ENCODE results near the gene FLNB. TPM values are rescaled to one million over a fixed set of nuclear protein-coding genes. Genes with fewer than 3 reads are reported as not detected.

FLNB gene
- total RNA-seq, 1 donor from 2014 or later = 30.0 TPM

DNA sequence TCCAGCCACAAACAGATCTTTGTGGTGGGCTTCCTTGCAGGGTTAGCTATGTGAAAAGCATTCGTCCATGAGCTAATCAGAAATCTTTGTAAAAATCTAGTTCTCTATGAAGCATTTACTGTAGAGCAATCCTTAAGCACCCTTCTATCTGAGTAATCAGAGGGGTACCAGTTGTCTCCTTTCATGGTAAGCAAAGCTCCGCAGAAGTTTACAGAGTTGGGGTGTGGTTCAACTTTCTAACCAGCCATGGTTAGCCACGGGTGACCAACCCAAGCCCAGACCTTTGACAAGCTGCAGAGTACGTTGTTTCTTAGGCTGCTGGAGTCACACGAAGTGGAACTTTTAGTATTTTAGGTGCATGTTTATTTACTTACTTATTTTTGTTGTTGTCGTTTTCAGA, 77.4 kb downstream of the FLNB start:
- ATAC-seq (ENCODE audit: poor library complexity) (no peak), DNase-seq (no peak)
- intact Hi-C loops (cut with DNase I) = no loop called here

DNA sequence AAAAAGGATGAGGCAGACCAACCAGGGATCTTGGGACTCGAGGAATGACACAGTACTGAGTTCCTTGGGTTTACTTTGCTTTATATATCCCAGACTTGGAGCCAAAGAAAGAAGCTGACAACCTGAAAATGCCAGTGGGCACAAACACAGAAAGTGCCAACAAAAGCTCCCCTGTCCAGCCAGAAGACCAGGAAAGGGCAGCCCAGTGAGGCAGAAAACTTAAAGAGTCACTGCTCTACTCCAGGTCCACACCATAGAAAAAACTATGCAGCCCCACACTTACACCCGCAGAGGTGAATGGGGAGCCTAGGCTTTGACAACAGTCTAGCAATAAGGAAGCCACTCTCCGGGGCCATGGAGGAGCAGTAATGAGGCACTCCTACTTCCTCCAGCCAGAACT, 80.3 kb downstream of the FLNB start:
- ATAC-seq (ENCODE audit: poor library complexity) = no peak
- DNase-seq = no peak
- intact Hi-C loops (cut with DNase I) = no loop called here

DNA sequence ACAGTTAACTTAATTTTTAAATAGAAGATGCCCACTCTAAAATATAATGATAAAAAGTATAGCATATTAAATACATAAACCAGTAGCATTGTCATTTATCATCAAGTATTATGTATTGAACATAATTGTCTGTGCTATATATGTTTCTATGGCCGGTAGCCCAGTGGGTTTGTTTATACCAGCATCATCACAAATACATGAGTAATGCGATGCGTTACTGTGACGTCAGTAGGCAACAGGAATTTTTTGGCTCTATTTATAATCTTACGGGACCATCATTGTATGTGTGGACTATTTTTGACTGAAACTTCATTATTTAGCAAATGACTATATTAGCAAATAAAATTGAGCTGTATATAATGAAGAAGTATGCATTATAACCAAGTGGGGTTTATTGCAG, 82.1 kb downstream of the FLNB start:
- intact Hi-C loops (cut with DNase I) = no loop called here
- no peak for DNase-seq
- ATAC-seq (ENCODE audit: poor library complexity) = no peak

DNA sequence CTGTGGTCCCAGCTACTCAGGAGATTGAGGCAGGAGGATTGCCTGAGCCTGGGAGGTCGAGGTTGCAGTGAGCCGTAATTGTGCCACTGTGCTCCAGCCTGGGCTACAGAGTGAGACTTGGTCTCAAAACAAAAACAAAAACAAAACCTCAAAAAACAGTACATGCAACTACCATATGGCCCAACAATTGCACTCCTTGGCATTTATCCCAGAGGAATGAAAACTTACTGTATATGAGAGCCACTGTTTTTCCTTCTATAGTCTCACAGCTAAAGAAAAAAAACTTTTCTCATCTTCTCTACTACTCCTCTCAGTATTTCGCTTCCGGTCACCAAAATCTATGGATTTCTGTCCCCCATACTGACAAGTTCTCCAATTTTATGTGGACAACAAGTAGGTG, 84.3 kb downstream of the FLNB start:
- ATAC-seq (ENCODE audit: poor library complexity) (no peak), DNase-seq (no peak)
- intact Hi-C loops (cut with DNase I) = no loop called here

DNA sequence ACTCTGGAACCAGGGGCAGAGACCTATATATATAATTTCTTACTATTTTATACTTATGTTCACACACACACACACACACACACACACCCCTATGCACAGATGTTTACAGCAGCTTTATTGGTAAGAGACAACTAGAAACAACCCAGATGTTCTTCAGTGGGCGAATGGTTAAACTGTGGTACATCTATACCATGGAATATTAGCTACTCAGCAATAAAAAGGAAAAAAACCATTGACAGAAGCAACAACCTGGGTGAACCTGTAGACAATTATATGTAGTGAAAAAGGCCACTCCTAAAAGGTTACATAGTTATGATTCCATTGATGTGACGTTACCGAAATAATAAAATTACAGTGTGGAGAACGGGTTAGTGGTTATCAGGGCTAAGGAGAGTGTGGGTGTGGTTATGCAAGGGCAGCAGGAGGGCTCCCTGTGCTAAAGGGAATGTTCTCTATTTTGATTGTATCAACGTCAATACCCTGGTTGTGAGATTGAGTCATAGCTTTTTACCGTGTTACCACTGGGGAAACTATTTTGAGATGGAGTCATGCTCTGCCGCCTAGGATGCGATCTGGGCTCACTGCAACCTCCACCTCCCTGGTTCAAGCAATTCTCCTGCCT, 85.5 kb downstream of the FLNB start:
- no peak for ATAC-seq (ENCODE audit: poor library complexity)
- intact Hi-C loops (cut with DNase I) = no loop called here
- no peak for DNase-seq

DNA sequence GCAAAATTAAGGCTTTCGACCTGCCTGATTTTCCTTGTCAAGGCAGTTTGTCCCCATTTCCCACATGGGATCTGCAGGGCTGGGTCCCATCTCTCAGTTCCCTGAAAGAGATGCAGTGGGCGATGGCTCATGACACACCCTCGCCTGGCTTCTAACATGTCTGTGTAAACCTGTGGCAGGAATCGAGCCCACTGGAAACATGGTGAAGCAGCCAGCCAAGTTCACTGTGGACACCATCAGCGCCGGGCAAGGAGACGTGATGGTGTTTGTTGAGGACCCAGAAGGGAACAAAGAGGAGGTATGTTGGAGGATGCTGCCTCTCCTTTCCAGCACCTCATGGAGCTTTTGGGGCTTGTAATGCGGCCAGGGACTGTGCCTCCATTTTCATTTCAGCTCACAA, 86.4 kb downstream of the FLNB start:
- DNase-seq (no peak), ATAC-seq (ENCODE audit: poor library complexity) (no peak)
- intact Hi-C loops (cut with DNase I) = no loop called here

DNA sequence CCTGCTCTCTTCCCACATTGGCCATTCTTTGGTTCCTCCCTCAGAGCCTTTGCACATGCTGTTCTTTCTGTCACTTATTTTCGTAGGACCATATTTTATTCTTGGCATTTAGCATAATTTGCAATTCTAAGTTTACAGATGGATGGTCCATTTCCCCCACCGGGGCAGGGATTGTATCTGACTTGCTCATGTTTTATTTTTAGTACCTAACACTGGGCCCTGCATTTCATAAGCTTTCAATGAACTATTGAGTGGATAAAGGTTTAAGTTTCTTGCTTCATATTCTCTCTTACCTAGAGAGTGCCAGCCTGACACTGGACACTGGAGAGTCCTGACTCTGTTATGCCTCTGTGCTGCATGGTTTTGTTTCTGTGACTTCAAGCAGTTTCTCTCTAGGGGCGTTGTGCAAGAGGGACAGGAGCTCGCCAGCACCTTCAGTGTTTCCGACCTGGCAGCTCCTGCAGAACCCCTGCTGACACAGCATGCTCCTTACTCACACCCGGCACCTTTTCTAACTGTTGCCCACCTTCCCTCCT, 87.4 kb downstream of the FLNB start:
- peak; percentile 61 for ATAC-seq (ENCODE audit: poor library complexity)
- DNase-seq = no peak
- intact Hi-C loops (cut with DNase I) = no loop called here

DNA sequence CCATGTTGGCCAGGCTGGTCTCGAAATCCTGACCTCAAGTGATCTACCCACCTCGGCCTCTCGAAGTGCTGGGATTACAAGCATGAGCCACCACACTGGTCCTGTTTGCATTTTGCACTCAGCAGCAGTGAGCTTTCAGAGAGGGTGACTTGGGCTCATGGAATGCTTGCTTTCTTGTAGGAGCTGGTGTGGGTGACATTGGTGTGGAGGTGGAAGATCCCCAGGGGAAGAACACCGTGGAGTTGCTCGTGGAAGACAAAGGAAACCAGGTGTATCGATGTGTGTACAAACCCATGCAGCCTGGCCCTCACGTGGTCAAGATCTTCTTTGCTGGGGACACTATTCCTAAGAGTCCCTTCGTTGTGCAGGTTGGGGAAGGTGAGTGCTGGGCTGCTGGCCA, 90.3 kb downstream of the FLNB start:
- ATAC-seq (ENCODE audit: poor library complexity) (no peak), DNase-seq (no peak)
- intact Hi-C loops (cut with DNase I) = no loop called here

DNA sequence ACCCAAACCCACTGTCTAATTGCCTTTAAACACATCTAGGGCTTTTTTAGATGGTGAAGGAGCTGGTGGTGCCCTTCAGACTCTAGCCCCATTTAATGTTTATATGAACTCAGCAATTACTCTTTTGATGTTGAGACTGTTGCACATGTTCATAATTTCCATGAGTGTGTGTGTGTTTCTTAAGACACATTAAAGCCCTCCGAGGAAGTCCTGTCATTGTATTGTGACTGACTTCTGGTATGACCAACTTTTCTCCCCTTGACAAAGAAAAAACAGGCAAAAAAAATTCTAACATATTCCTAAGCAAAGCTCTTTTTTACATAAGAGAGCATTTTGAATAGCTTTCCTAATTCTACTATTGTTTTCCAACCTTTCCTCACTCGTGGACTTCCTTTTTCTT, 91.6 kb downstream of the FLNB start:
- no peak for DNase-seq
- ATAC-seq (ENCODE audit: poor library complexity) = no peak
- intact Hi-C loops (cut with DNase I) = no loop called here

DNA sequence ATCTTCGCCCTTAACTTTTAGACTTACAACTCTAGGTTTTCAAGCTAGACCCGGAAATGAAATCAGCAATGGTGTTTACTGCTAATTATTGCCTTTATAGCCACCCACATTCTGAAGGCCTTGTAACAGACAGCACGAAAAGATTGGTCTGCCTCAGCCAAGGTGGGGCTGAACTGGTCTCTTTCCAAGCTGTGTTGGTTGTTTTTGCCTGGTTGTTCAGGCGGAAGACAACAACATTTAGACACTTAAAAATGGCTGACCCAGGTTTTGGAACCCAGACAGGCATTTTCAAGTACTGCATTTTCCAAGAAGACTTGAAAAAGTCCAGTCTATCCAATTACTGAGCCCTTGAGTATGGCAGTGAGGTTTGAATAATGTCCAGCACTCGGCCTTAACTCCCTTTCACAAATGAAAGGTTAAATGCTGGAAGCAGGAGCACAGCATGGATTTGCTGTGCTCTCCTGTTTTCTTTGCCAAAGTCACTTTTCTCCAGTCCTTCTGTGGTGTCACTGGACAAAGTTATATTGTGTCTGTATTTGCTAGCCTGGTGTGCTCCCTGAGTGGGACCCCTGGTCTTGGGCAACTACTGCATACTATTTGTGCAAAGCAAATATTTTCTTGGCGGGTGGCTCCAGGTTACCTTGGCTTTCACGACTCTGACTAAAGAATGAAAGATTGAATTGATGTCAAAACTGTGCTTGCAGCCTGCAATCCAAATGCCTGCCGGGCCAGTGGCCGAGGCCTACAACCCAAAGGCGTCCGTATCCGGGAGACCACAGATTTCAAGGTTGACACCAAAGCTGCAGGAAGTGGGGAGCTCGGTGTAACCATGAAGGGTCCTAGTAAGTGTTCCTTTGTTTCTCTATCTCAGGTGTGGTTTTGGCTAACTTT, 93.5 kb downstream of the FLNB start:
- intact Hi-C loops (cut with DNase I) = no loop called here
- ATAC-seq (ENCODE audit: poor library complexity) (no peak), DNase-seq (no peak)

DNA sequence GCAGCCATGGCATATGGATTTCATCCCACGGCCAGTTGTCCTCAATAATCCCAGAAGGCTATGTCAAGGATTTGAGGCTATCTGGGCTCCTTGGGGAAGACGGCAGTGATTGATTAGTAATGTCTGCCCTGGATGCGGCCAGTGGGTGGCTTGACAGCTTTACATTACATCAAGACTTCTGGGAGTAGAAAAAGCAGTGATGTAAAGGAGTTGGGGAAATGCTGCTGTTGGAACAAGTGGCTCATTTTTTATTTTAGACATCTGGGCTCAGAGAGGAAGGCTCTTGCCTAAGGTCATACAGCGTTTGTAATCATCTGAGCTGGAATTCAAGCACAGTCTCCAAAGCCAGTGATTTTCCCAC, 94.1 kb downstream of the FLNB start:
- no peak for DNase-seq
- no peak for ATAC-seq (ENCODE audit: poor library complexity)
- intact Hi-C loops (cut with DNase I) = no loop called here

DNA sequence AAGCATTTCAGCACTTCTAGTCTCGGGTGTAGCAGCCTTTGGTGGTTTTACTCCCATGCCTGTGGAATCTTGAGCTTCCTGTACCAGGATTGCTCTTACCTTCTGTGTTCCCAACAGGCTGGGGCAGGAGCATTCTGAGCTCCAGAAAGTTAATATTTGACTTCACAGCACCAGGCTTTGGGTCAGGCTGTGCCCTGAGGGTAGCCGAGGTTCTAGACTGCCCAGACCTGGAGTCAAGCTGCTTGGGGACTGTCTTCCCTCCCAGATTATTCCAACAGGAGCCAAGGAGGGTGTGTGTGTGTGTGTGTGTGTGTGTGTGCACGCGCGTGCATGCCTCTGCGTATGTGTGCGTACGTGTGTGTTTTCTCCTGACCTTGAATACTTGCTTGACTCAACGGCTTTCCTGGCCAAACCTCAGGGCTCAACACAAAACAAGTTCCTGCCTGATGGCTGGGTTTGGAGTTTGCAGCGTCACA, 94.8 kb downstream of the FLNB start:
- intact Hi-C loops (cut with DNase I) = no loop called here
- DNase-seq = no peak
- no peak for ATAC-seq (ENCODE audit: poor library complexity)

DNA sequence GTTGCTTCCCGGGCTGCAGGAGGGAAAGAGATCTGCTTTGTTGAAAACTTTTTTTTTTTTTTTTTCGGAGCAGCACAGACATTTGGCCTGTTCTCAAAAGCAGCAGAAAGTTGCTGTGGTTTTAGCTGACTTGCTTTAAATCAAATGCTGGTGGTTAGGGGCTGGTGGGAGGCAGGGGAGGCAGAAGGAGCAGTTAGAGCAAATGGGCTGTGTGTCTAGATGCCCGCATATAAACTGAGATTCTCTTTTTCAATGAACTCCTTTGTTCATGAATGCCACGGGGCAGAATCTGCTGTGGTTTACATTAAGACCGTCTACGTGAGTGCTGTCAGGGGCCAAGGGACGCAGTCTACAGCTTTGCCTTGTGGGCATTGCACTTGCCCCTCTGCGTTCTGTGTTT, 95.9 kb downstream of the FLNB start:
- no peak for DNase-seq
- intact Hi-C loops (cut with DNase I) = no loop called here
- ATAC-seq (ENCODE audit: poor library complexity) = no peak

DNA sequence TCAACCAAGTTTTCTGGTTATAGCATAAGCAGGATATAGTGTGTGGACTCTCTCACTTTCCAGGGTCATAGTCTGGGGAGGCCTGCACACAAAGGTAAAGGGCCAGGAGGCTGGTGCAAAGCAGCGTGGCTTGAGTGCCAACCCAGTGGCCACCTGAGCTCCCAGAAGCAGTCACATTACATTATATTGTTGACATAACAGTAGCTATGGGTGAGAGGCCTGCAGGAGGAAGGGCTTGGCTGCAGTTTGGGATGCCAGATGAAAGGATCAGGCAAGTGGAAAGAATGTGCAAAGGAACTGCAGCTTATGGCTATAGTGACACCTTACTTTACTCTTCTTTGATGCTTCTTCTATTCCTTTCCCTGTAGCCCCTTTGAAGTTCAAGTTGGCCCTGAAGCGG, 96.5 kb downstream of the FLNB start:
- no peak for ATAC-seq (ENCODE audit: poor library complexity)
- DNase-seq = no peak
- intact Hi-C loops (cut with DNase I) = no loop called here

DNA sequence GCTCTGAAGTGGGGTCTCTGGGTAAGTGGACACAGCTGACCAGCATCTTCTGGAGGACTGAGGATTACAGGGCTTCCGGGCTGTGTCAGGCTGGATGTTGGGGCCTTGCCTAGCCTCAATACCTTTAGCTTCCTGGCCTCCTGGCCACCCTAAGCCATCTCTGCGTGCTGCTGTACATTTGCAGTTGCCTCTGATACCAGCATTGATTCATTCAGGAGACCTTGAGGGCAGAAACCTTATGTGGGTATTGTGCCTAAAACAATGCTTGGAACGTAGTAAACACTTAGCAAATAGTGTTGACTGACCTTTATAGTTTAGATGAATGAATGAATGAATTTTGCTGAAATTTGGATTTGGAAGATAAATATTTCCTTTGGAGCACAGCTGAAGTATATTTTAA, 97.0 kb downstream of the FLNB start:
- intact Hi-C loops (cut with DNase I) = no loop called here
- ATAC-seq (ENCODE audit: poor library complexity) (no peak), DNase-seq (no peak)

DNA sequence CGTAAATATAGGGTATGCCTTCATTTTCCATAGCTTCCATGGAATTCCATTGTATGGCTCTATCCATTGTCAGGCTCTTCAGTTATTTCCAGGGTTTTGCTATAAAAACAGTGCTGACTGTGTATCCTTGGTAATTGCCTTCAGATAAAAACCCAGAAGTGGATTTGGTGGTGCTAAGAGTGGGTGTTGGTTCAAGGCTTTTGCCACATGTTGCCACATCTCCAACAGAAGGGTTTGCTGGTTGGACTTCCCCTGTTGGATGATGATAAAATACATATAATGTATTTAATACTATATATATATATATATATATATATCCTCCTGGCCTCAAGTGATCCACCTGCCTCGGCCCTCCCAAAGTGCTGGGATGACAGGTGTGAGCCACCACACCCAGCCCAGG, 97.8 kb downstream of the FLNB start:
- intact Hi-C loops (cut with DNase I) = no loop called here
- no peak for DNase-seq
- no peak for ATAC-seq (ENCODE audit: poor library complexity)

DNA sequence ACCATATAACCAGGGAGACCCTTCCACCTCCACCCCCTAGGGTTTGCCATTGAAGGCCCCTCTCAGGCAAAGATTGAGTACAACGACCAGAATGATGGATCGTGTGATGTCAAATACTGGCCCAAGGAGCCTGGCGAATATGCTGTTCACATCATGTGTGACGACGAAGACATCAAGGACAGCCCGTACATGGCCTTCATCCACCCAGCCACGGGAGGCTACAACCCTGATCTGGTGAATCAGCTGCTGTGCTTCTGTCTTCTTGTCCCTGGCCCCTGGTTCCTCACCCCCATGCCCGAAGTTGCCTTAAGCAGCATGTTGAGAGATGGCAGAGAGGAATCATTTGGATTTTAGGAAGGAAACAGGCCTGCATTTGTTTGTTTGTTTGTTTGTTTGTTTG, 98.4 kb downstream of the FLNB start:
- intact Hi-C loops (cut with DNase I) = no loop called here
- ATAC-seq (ENCODE audit: poor library complexity) (no peak), DNase-seq (no peak)

DNA sequence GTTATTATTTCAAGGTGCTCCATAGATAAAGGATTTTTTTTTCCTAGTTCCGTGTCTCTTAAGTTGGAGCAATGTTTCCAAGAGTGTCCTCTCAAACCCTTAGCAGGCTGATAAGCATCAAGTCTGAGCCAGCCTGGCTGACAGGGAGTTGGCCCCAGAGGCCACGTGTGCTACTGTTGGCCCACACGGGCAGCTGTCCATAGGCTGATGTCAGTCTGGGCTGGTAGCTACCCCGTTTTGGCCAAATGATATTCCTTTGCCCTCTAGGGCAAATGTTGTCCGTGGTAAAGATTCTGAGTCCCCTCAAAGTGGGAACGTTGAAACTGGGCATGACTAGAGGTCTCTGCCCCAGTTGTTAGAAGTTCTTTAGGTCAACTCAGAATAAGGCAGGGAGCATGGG, 99.4 kb downstream of the FLNB start:
- no peak for DNase-seq
- intact Hi-C loops (cut with DNase I) = no loop called here
- ATAC-seq (ENCODE audit: poor library complexity) = no peak

DNA sequence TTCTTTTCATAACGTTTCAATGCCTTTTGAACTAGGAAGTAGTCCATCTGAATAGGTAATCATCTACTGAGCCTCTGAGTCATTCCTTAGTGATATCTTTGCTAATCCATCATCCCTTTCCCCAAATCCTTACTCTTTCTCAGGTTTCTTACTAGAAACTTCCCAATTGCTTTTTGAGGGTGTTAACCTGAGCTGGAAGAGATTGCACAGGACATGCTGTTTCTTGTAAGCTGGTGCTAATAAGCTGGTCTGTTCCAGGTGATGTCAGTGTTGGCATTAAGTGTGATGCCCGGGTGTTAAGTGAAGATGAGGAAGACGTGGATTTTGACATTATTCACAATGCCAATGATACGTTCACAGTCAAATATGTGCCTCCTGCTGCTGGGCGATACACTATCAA, 101.5 kb downstream of the FLNB start:
- intact Hi-C loops (cut with DNase I) = loop anchor here (10.0 kb wide), 1 partner anchor 95 kb away; no protein-coding TSS in a partner anchor
- DNase-seq = no peak
- ATAC-seq (ENCODE audit: poor library complexity) = no peak

DNA sequence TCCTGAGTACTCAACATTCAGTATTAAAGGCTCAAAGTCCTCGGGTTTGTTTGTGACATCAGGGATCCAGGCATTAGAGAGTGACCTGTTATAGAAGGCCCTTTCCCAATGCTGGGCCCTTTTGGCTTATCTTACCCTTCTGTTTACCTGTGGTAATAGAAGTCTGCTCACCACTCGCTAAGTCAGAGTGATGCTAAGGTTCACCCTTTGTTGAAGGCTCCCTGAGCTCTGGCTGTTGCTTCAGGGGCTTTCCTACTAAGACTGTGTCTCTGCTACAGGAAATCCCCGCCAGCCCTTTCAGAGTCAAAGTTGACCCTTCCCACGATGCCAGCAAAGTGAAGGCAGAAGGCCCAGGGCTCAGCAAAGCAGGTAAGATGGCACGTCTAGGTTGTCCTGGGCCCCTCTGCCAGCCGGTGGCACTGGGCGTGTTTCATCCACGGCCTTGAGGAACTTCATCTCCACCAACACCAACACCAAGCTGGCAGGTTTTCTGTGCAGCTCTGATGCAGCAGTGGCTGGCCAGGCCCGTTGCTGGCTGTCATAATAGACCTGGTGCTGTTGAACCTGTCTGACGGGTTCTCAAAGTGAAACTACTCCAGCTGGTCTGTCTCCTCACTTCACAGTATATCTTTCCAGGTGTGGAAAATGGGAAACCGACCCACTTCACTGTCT, 103.4 kb downstream of the FLNB start:
- no peak for ATAC-seq (ENCODE audit: poor library complexity)
- DNase-seq = no peak
- intact Hi-C loops (cut with DNase I) = loop anchor here (10.0 kb wide), 1 partner anchor 97 kb away; no protein-coding TSS in a partner anchor
